Neuronal stem cell (in vitro differentiated cells): ENCODE results near the gene BARHL1.

Experiments used
- DNase-seq: peaks from one replicate; pipeline ENCODE4 v3.0.0-alpha.2; 2013; ENCODE audit warnings: low spot score
- H2AFZ ChIP-seq: one replicate; pipeline ENCODE4 v1.6.1; 2013; ENCODE audit warnings: mild to moderate bottlenecking, low read length, inconsistent platforms
- H2AK5ac ChIP-seq: 2 replicates; pipeline ENCODE4 v1.6.1; 2013; ENCODE audit warnings: low read depth, mild to moderate bottlenecking, inconsistent platforms, low read length, moderate library complexity, mixed read lengths
- H2BK120ac ChIP-seq: 2 replicates; pipeline ENCODE4 v1.6.1; 2013; ENCODE audit warnings: low read depth, mild to moderate bottlenecking, inconsistent platforms, low read length, moderate library complexity, mixed read lengths
- H2BK12ac ChIP-seq: one replicate; pipeline ENCODE4 v1.6.1; 2013; ENCODE audit warnings: low read length, inconsistent platforms
- H2BK15ac ChIP-seq: 2 replicates; pipeline ENCODE4 v1.6.1; 2013; ENCODE audit warnings: mild to moderate bottlenecking, low read length, inconsistent platforms, mixed read lengths
- H2BK5ac ChIP-seq: one replicate; pipeline ENCODE4 v1.6.1; 2013; ENCODE audit warnings: inconsistent platforms, mild to moderate bottlenecking, low read length, moderate library complexity
- H3K14ac ChIP-seq: one replicate; pipeline ENCODE4 v1.6.1; 2013; ENCODE audit warnings: low read length, inconsistent platforms
- H3K18ac ChIP-seq: 2 replicates; pipeline ENCODE4 v1.6.1; 2013; ENCODE audit warnings: low read length, inconsistent platforms
- H3K23ac ChIP-seq: 2 replicates; pipeline ENCODE4 v1.6.1; 2013; ENCODE audit warnings: low read depth, mild to moderate bottlenecking, mixed read lengths, low read length, inconsistent platforms; ENCODE audit not compliant: poor library complexity
- H3K27ac ChIP-seq: replicated peaks from 3 replicates; pipeline ENCODE4 v1.5.1; 2013; ENCODE audit warnings: low read length, inconsistent platforms
- H3K27me3 ChIP-seq, 3 experiments: 2 replicates each; pipeline ENCODE4 v1.6.1; 2013; ENCODE audit warnings: low read length in 3 of 3, mild to moderate bottlenecking in 2 of 3, inconsistent platforms in 1 of 3, low read depth in 1 of 3, mixed read lengths in 1 of 3, moderate library complexity in 1 of 3; ENCODE audit not compliant: control insufficient read depth in 3 of 3, insufficient read depth in 3 of 3
- H3K36me3 ChIP-seq, 2 donors: replicated peaks in 1 of 2; 2 replicates each; pipeline ENCODE4 v1.6.1; 2013; ENCODE audit warnings: low read length in 2 of 2; ENCODE audit not compliant: control insufficient read depth in 2 of 2, insufficient read depth in 2 of 2
- H3K4ac ChIP-seq: 2 replicates; pipeline ENCODE4 v1.6.1; 2013; ENCODE audit warnings: inconsistent platforms, mild to moderate bottlenecking, low read length, moderate library complexity
- H3K4me1 ChIP-seq, 2 donors: 1 replicate in 1 of 2; 2 replicates in 1 of 2; pipeline ENCODE4 v1.6.1; 2013; ENCODE audit warnings: low read length in 2 of 2, low read depth in 1 of 2; ENCODE audit not compliant: control insufficient read depth in 2 of 2, insufficient read depth in 1 of 2
- H3K4me2 ChIP-seq: one replicate; pipeline ENCODE4 v1.6.1; 2013; ENCODE audit warnings: mild to moderate bottlenecking, low read length, inconsistent platforms; ENCODE audit not compliant: insufficient read depth, poor library complexity, severe bottlenecking
- H3K4me3 ChIP-seq, 2 donors: 2 replicates each; pipeline ENCODE4 v1.5.1; 2013; ENCODE audit warnings: low read length in 2 of 2, mild to moderate bottlenecking in 2 of 2, inconsistent platforms in 1 of 2, moderate library complexity in 1 of 2
- H3K79me1 ChIP-seq: one replicate; pipeline ENCODE4 v1.6.1; 2013; ENCODE audit warnings: low read depth, mild to moderate bottlenecking, inconsistent platforms, low read length, moderate library complexity
- H3K9ac ChIP-seq: one replicate; pipeline ENCODE4 v1.6.1; 2013; ENCODE audit warnings: mild to moderate bottlenecking, low read depth, low read length, inconsistent platforms; ENCODE audit not compliant: poor library complexity
- H3K9me3 ChIP-seq, 2 donors: replicated peaks in 1 of 2; 2 replicates each; pipeline versions ENCODE3 to v1.6.1; 2013; ENCODE audit warnings: low read length in 2 of 2, mild to moderate bottlenecking in 2 of 2, inconsistent platforms in 1 of 2, low read depth in 1 of 2, mixed read lengths in 1 of 2, moderate library complexity in 1 of 2; ENCODE audit not compliant: control insufficient read depth in 2 of 2, insufficient read depth in 1 of 2
- H4K8ac ChIP-seq: one replicate; pipeline ENCODE4 v1.6.1; 2013; ENCODE audit warnings: low read depth, mild to moderate bottlenecking, inconsistent platforms, low read length, moderate library complexity
- H4K91ac ChIP-seq: one replicate; pipeline ENCODE4 v1.6.1; 2013; ENCODE audit warnings: low read length, low read depth, mild to moderate bottlenecking, inconsistent platforms; ENCODE audit not compliant: poor library complexity
- WGBS, 2 donors: extraction: QIAGEN DNeasy Blood & Tissue Kit; methylation state at CpG; one replicate each; pipeline ENCODE4 v1.1.7; 2013; ENCODE audit warnings: missing lambda C conversion rate in 2 of 2, mixed read lengths in 1 of 2; ENCODE audit not compliant: insufficient read length in 2 of 2, insufficient replicate concordance in 1 of 2; ENCODE audit errors: extremely low coverage in 2 of 2; 5-methylcytosine and 5-hydroxymethylcytosine counted together

BARHL1 gene

DNA sequence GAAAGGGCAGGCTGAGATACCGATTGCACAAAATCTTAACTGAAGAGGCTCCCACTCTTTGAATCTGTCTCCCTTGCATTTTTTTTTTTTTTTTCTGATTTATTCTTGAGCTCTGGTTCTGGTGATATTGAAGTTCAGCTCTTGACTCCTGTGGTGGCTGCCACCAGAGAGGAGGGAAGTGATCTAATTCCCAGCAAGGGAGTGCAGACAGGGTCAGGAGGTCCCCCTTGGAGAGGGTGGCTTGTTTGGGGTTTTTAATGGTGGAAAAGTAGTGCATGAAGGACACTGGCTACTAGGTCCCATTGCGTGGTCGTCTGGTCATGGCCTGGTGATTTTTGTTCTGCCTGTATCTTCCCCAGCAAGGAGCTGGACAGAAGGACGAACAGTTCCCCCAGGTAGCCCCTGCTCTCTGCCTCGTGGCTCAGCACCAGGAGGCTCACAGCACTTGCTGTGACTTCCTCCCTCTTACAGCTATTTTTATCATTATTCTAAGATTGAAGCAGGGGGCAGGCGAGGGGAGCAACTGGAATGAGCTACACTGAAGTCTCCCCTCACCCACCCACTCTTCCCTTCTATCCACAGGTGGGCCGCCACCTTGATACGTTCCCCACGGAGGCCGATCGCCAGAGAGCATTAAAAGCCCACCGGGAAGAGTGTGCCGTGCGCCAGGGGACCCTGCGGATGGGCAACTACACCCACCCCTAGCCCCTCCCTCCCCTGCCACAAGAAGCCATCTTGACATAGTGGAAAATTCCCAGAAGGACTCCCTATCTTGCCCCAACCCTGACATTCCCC lies 10.4 kb upstream of the BARHL1 start:
- Histone ChIP-seq H3K9me3 (no peaks in the 10 kb centered on the region), H3K27ac (no peak overlapping the region), H3K4me2 (no peak overlapping the region), H4K8ac (no peak overlapping the region), H3K4ac (no peak overlapping the region), H3K79me1 (no peaks in the 10 kb centered on the region), H3K4me1 (peaks cover 0 to 2% of the 10 kb centered on the region in 2 donors), H2BK5ac (no peak overlapping the region), H3K14ac (no peak overlapping the region), H3K36me3 (no peaks in the 10 kb centered on the region), H2AFZ (no peak overlapping the region), H2AK5ac (no peak overlapping the region), H3K23ac (no peak overlapping the region), H2BK120ac (no peak overlapping the region), H2BK12ac (no peak overlapping the region), H2BK15ac (no peak overlapping the region), H3K18ac (no peak overlapping the region), H3K9ac (no peak overlapping the region), H3K4me3 (no peak overlapping the region), H4K91ac (no peak overlapping the region), H3K27me3 (peaks cover 0 to 55% (median 18%) of the 10 kb centered on the region in 3 experiments)
- DNase-seq = no peak
- no CpG with 5 or more reads among the region's 15 CpGs for WGBS, 2 donors

DNA sequence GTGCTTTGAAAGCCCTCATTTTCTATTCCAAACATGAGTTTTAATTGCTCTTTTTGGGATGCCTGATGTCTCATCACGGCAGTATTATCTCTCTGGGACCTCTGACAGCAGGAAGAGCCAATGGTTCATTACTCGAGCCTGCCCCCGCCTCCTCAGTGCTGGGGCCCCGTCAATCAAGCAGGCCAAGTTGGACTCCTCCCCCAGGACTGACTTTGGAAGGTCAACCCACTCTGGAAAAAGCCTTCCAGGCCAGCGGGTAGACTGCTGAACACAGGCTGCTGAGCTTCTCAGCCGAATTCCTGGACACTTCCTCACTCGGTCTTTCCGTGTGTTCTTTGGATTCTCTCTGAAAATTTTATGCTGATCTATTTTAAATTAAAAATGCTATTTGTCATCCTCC lies 9.5 kb upstream of the BARHL1 start:
- H3K23ac ChIP-seq = no peak overlapping the region
- no peaks in the 10 kb centered on the region for H3K36me3 ChIP-seq
- no peak overlapping the region for H3K14ac ChIP-seq
- H4K91ac ChIP-seq = no peak overlapping the region
- H3K27ac ChIP-seq = no peak overlapping the region
- H3K79me1 ChIP-seq = no peaks in the 10 kb centered on the region
- H2BK120ac ChIP-seq = no peak overlapping the region
- H3K4ac ChIP-seq = no peak overlapping the region
- no peak overlapping the region for H2AFZ ChIP-seq
- no peak overlapping the region for H2BK15ac ChIP-seq
- no peak overlapping the region for H4K8ac ChIP-seq
- no peaks in the 10 kb centered on the region for H3K9me3 ChIP-seq
- H2BK12ac ChIP-seq = no peak overlapping the region
- H3K4me3 ChIP-seq = no peak overlapping the region
- no peak overlapping the region for H3K4me2 ChIP-seq
- H3K9ac ChIP-seq = no peak overlapping the region
- DNase-seq = no peak
- H2AK5ac ChIP-seq = no peak overlapping the region
- no peak overlapping the region for H3K18ac ChIP-seq
- no peak overlapping the region for H2BK5ac ChIP-seq
- H3K4me1 ChIP-seq = peaks cover 0 to 2% of the 10 kb centered on the region in 2 donors
- peaks cover 0 to 56% (median 27%) of the 10 kb centered on the region in 3 experiments for H3K27me3 ChIP-seq
- no CpG with 5 or more reads among the region's 8 CpGs for WGBS, 2 donors

DNA sequence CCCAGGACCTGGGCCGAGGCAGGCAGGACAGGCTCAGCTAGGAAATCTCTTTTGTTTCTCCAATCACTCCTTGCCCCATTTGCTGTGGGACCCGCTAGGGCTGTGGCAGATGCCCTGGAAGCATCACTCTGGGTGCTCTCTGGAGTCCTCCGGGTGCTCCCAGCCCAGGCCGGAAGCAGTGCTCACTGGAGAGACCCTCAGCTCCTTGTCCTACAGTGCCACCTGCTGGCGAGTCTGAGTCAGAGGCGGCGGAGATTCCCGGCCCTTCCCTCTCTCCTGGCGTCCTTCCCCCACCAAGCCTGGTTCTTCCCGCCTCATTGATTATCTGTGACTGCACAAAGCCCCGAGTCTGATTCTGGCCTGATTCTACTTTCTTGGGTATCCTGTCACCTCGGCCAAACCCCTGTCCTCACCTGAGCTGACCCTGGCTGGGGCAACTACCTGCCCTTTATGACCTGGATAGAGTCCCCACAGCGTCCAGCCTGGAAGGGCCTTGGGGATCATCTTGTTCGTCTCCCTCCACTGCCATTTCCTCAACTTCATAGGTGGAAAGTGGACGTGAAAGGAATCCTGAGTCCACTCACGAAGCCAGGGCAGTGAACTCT lies 7.3 kb upstream of the BARHL1 start:
- Histone ChIP-seq H3K23ac (no peak overlapping the region), H2BK12ac (no peak overlapping the region), H3K9ac (peak overlapping the region; percentile 5), H3K18ac (no peak overlapping the region), H2AFZ (no peak overlapping the region), H3K36me3 (no peaks in the 10 kb centered on the region), H2AK5ac (peak overlapping the region; percentile 42), H3K4me2 (no peak overlapping the region), H4K91ac (no peak overlapping the region), H3K4ac (no peak overlapping the region), H2BK120ac (no peak overlapping the region), H3K4me3 (no peak overlapping the region), H2BK5ac (no peak overlapping the region), H3K9me3 (peaks cover 0 to 3% of the 10 kb centered on the region in 2 donors), H3K79me1 (no peaks in the 10 kb centered on the region), H3K4me1 (peaks cover 0 to 2% of the 10 kb centered on the region in 2 donors), H3K27ac (no peak overlapping the region), H3K14ac (no peak overlapping the region), H4K8ac (no peak overlapping the region), H2BK15ac (no peak overlapping the region), H3K27me3 (peaks cover 17 to 74% (median 48%) of the 10 kb centered on the region in 3 experiments)
- no CpG with 5 or more reads among the region's 16 CpGs for WGBS, 2 donors
- no peak for DNase-seq

DNA sequence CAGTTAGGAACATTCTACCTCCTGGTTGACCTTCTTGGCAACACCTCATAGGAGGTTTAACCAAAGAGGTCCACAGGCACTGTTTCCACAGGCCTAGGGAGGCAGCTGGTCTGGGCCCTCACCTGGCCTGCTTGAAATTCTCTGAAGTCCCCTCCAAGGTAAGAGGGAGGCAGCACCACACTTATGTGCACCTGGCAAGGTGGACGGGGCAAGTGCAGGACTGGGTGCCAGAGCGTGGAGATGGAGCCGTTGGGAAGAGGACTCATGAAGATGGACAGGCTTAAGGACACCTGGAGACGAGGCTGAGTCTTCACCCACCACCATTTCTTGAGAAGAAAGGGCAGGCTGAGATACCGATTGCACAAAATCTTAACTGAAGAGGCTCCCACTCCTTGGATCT lies 6.6 kb upstream of the BARHL1 start:
- Histone ChIP-seq H2BK120ac (no peak overlapping the region), H4K8ac (no peak overlapping the region), H2BK5ac (no peak overlapping the region), H3K14ac (no peak overlapping the region), H2BK15ac (no peak overlapping the region), H2AFZ (no peak overlapping the region), H3K18ac (no peak overlapping the region), H3K4me1 (peaks cover 0 to 2% of the 10 kb centered on the region in 2 donors), H3K4me3 (no peak overlapping the region), H3K27ac (no peak overlapping the region), H3K4ac (no peak overlapping the region), H3K27me3 (peaks cover 23 to 74% (median 55%) of the 10 kb centered on the region in 3 experiments), H3K4me2 (no peak overlapping the region), H2BK12ac (no peak overlapping the region), H4K91ac (no peak overlapping the region), H3K79me1 (no peaks in the 10 kb centered on the region), H2AK5ac (peak overlapping the region; percentile 42), H3K9me3 (peaks cover 0 to 3% of the 10 kb centered on the region in 2 donors), H3K36me3 (no peaks in the 10 kb centered on the region), H3K9ac (no peak overlapping the region), H3K23ac (no peak overlapping the region)
- no peak for DNase-seq
- no CpG with 5 or more reads among the region's 5 CpGs for WGBS, 2 donors
